ENCODE data around the gene USP16.
"Not testable (repeated sequence)": the region's sequence is repeated elsewhere in the genome, so short reads cannot be mapped to it uniquely, and the experiment has no call there.

USP16 gene

GRCh38 chr21:29024474-29025327 is at the start of gene USP16:
USP16 (plus strand) TSS chr21:29024668; CDS start chr21:29027914, 3,246 bp downstream.
- FAIRE-seq (peak; percentile 95), DNase-seq (ENCODE audit: low spot score) (peak; percentile 100)

GRCh38 chr21:28975397-28975796 is 49.1 kb upstream of the USP16 start:
- FAIRE-seq (no peak), DNase-seq (ENCODE audit: low spot score) (no peak)

- DNase-seq (ENCODE audit: low spot score) (no peak), FAIRE-seq (no peak)
These were observed 45.4 kb upstream of the USP16 start for GRCh38 chr21:28979092-28979491.

GRCh38 chr21:28982637-28983036 is 41.8 kb upstream of the USP16 start:
- DNase-seq (ENCODE audit: low spot score) = no peak
- FAIRE-seq = no peak

GRCh38 chr21:28986677-28987076 is 37.8 kb upstream of the USP16 start:
- DNase-seq (ENCODE audit: low spot score) (no peak), FAIRE-seq (no peak)

- FAIRE-seq; DNase-seq (ENCODE audit: low spot score): not testable (repeated sequence)
These were observed 36.3 kb upstream of the USP16 start for GRCh38 chr21:28988146-28988545.

- no peak for FAIRE-seq
- DNase-seq (ENCODE audit: low spot score) = no peak
These were observed 32.5 kb upstream of the USP16 start for GRCh38 chr21:28991861-28992525.

- FAIRE-seq (peak; percentile 96), DNase-seq (ENCODE audit: low spot score) (peak; percentile 100)
These were observed 31.8 kb upstream of the USP16 start, which contains the start of gene LTN1 for GRCh38 chr21:28992526-28993292. LTN1 (minus strand) TSS chr21:28992877; CDS start chr21:28992805, 72 bp downstream.

- FAIRE-seq (no peak), DNase-seq (ENCODE audit: low spot score) (no peak)
These were observed 31.2 kb upstream of the USP16 start for GRCh38 chr21:28993293-28993629.

GRCh38 chr21:29002442-29003144 is 21.9 kb upstream of the USP16 start:
- DNase-seq (ENCODE audit: low spot score) (peak; percentile 99), FAIRE-seq (peak; percentile 99)

GRCh38 chr21:29005696-29006095 is 18.8 kb upstream of the USP16 start:
- no peak for FAIRE-seq

GRCh38 chr21:29007135-29007534 is 17.3 kb upstream of the USP16 start:
- peak; percentile 78 for FAIRE-seq

More at GRCh38 chr21:29005696-29006095, 18.8 kb upstream of the USP16 start:
- no peak for DNase-seq (ENCODE audit: low spot score)

GRCh38 chr21:29007810-29008209 is 16.7 kb upstream of the USP16 start:
- FAIRE-seq = no peak
- DNase-seq (ENCODE audit: low spot score) = no peak

More at GRCh38 chr21:29007135-29007534, 17.3 kb upstream of the USP16 start:
- DNase-seq (ENCODE audit: low spot score) = no peak

- no peak for DNase-seq (ENCODE audit: low spot score)
- FAIRE-seq = no peak
These were observed 16.1 kb upstream of the USP16 start for GRCh38 chr21:29008367-29008766.

GRCh38 chr21:29011236-29011635 is 13.2 kb upstream of the USP16 start:
- FAIRE-seq; DNase-seq (ENCODE audit: low spot score): not testable (repeated sequence)

GRCh38 chr21:29017639-29018237 is 6.7 kb upstream of the USP16 start:
- FAIRE-seq (no peak), DNase-seq (ENCODE audit: low spot score) (no peak)

- no peak for DNase-seq (ENCODE audit: low spot score)
These were observed 5.9 kb upstream of the USP16 start for GRCh38 chr21:29018540-29018939.

GRCh38 chr21:29022166-29022565 is 2.3 kb upstream of the USP16 start:
- FAIRE-seq (no peak), DNase-seq (ENCODE audit: low spot score) (no peak)

More at GRCh38 chr21:29018540-29018939, 5.9 kb upstream of the USP16 start:
- FAIRE-seq = no peak

GRCh38 chr21:29025328-29025713 is 853 bp downstream of the USP16 start:
- FAIRE-seq (no peak), DNase-seq (ENCODE audit: low spot score) (no peak)

- DNase-seq (ENCODE audit: low spot score) (no peak), FAIRE-seq (no peak)
These were observed 5.1 kb downstream of the USP16 start for GRCh38 chr21:29029524-29029923.

GRCh38 chr21:29030909-29031308 is 6.4 kb downstream of the USP16 start:
- peak; percentile 32 for FAIRE-seq
- no peak for DNase-seq (ENCODE audit: low spot score)

Data from urothelium cell line (cell line).